ENCODE measurements around the gene SHC2.

Gene SHC2

GRCh38 chr19:422213-422916 is 38.5 kb downstream of the SHC2 start:
- H3K9me3 ChIP-seq (ENCODE audit: insufficient read depth, low read depth, low read length) = peaks cover 18% of the 10 kb centered on the region; the same call in 1 of the 2 replicates
- no peak overlapping the region for H3K9ac ChIP-seq (ENCODE audit: low read depth, low read length, poor library complexity, severe bottlenecking)
- no peaks in the 10 kb centered on the region for H3K79me2 ChIP-seq (ENCODE audit: insufficient read depth, low read length)
- H3K4me1 ChIP-seq (ENCODE audit: insufficient read depth, low read length, poor library complexity, severe bottlenecking) = no peaks in the 10 kb centered on the region
- no peak overlapping the region for H3K4me3 ChIP-seq (ENCODE audit: low read length, poor library complexity, severe bottlenecking)
- H2AFZ ChIP-seq (ENCODE audit: low read length) = no peak overlapping the region
- no peaks in the 10 kb centered on the region for H3K36me3 ChIP-seq (ENCODE audit: insufficient read depth, low read length)
- no peaks in the 10 kb centered on the region for H3K27me3 ChIP-seq (ENCODE audit: insufficient read depth, low read length, poor library complexity, severe bottlenecking)
- H3K4me2 ChIP-seq (ENCODE audit: low read depth, low read length, poor library complexity, severe bottlenecking) = no peak overlapping the region
- H4K20me1 ChIP-seq (ENCODE audit: insufficient read depth, low read length, poor library complexity, severe bottlenecking) = no peaks in the 10 kb centered on the region
- TF ChIP-seq CTCF (conservative IDR thresholded peaks at IDR 0.05; ENCODE audit: low read length) = no peak
- no peak for TF ChIP-seq EZH2phosphoT487 (IDR thresholded peaks at IDR 0.05; ENCODE audit: borderline replicate concordance)
- H3K9me2 ChIP-seq (replicated peaks; ENCODE audit: low read depth, low read length) = no peaks in the 10 kb centered on the region
- H3F3A ChIP-seq (ENCODE audit: low read depth) = no peaks in the 10 kb centered on the region

GRCh38 chr19:419721-420515 is 40.9 kb downstream of the SHC2 start:
- Histone ChIP-seq H3F3A (ENCODE audit: low read depth) (no peaks in the 10 kb centered on the region), H3K4me3 (ENCODE audit: low read length, poor library complexity, severe bottlenecking) (no peak overlapping the region), H3K4me1 (ENCODE audit: insufficient read depth, low read length, poor library complexity, severe bottlenecking) (no peaks in the 10 kb centered on the region), H3K27me3 (ENCODE audit: insufficient read depth, low read length, poor library complexity, severe bottlenecking) (no peaks in the 10 kb centered on the region), H3K36me3 (ENCODE audit: insufficient read depth, low read length) (no peaks in the 10 kb centered on the region), H2AFZ (ENCODE audit: low read length) (no peak overlapping the region), H3K79me2 (ENCODE audit: insufficient read depth, low read length) (no peaks in the 10 kb centered on the region), H4K20me1 (ENCODE audit: insufficient read depth, low read length, poor library complexity, severe bottlenecking) (no peaks in the 10 kb centered on the region), H3K9me3 (ENCODE audit: insufficient read depth, low read depth, low read length) (peaks cover 20% of the 10 kb centered on the region; the same call in 1 of the 2 replicates), H3K4me2 (ENCODE audit: low read depth, low read length, poor library complexity, severe bottlenecking) (no peak overlapping the region), H3K9me2 (replicated peaks; ENCODE audit: low read depth, low read length) (no peaks in the 10 kb centered on the region), H3K9ac (ENCODE audit: low read depth, low read length, poor library complexity, severe bottlenecking) (no peak overlapping the region)
- TF ChIP-seq CTCF (conservative IDR thresholded peaks at IDR 0.05; ENCODE audit: low read length) = no peak
- TF ChIP-seq EZH2phosphoT487 (IDR thresholded peaks at IDR 0.05; ENCODE audit: borderline replicate concordance) = no peak

- no peak overlapping the region for H3K4me3 ChIP-seq (ENCODE audit: low read length, poor library complexity, severe bottlenecking)
- no peak for TF ChIP-seq EZH2phosphoT487 (IDR thresholded peaks at IDR 0.05; ENCODE audit: borderline replicate concordance)
- TF ChIP-seq CTCF (conservative IDR thresholded peaks at IDR 0.05; ENCODE audit: low read length) = no peak
- H3F3A ChIP-seq (ENCODE audit: low read depth) = no peaks in the 10 kb centered on the region
- H3K27me3 ChIP-seq (ENCODE audit: insufficient read depth, low read length, poor library complexity, severe bottlenecking) = no peaks in the 10 kb centered on the region
- H3K4me1 ChIP-seq (ENCODE audit: insufficient read depth, low read length, poor library complexity, severe bottlenecking) = no peaks in the 10 kb centered on the region
- H3K9me3 ChIP-seq (ENCODE audit: insufficient read depth, low read depth, low read length) = peaks cover 15% of the 10 kb centered on the region; the same call in 1 of the 2 replicates
- no peaks in the 10 kb centered on the region for H3K36me3 ChIP-seq (ENCODE audit: insufficient read depth, low read length)
- H2AFZ ChIP-seq (ENCODE audit: low read length) = no peak overlapping the region
- no peak overlapping the region for H3K9ac ChIP-seq (ENCODE audit: low read depth, low read length, poor library complexity, severe bottlenecking)
- no peaks in the 10 kb centered on the region for H3K9me2 ChIP-seq (replicated peaks; ENCODE audit: low read depth, low read length)
- H4K20me1 ChIP-seq (ENCODE audit: insufficient read depth, low read length, poor library complexity, severe bottlenecking) = no peaks in the 10 kb centered on the region
- no peaks in the 10 kb centered on the region for H3K79me2 ChIP-seq (ENCODE audit: insufficient read depth, low read length)
- no peak overlapping the region for H3K4me2 ChIP-seq (ENCODE audit: low read depth, low read length, poor library complexity, severe bottlenecking)
These were observed 41.8 kb downstream of the SHC2 start for GRCh38 chr19:418761-419671.

All from Loucy (cell line).